ENCODE measurements around the gene KLK11. TPM values are rescaled to one million over a fixed set of nuclear protein-coding genes. Genes with fewer than 3 reads are reported as not detected.

Gene KLK11
- total RNA-seq, 1 experiment from 2014 or later: not detected

DNA sequence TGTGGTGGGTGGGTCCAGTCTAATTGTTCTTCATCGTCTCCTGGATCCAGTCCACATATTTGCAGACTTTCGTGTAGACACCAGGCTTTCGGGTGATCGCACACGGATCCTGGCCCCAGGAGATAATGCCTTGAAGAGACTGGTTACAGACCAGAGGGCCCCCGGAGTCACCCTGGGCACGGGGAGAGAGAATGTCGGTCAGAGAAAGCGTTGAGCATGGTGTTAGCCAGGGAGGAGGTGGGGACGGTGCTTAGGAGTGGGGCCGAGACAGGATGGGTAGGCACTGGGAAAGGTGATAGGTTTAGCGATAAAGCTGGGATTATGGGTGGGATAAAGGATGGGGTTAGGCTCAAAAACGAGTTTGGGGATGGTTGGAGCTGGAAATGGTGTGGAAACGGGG, 3.9 kb downstream of the KLK11 start:
- H3K27ac ChIP-seq (ENCODE audit: low read length): no peak overlapping the region
- H3K9me3 ChIP-seq (ENCODE audit: control insufficient read depth, insufficient read depth, low read depth, low read length): no peaks in the 10 kb centered on the region
- ATAC-seq (no peak), DNase-seq (ENCODE audit: low read depth, low spot score) (no peak)
- ChIA-PET CTCF (interaction anchor here (0.6 kb wide), 1 partner anchor 74 kb away, joined by 4 read pairs; no protein-coding TSS in a partner anchor), POLR2A (no interaction called here)
- intact Hi-C loops (cut with micrococcal nuclease; ENCODE audit: unreplicated experiment): no loop called here
- peaks cover 2% of the 10 kb centered on the region; the same call in 1 of the 2 replicates for H3K27me3 ChIP-seq (ENCODE audit: control insufficient read depth, insufficient read depth, low read length)
- H3K4me1 ChIP-seq (ENCODE audit: control insufficient read depth, insufficient read depth, low read length): peaks cover 3% of the 10 kb centered on the region
- BruUV-seq (replicated peaks): no TSS peak
- TF ChIP-seq SIN3A (IDR thresholded peaks at IDR 0.05; ENCODE audit: borderline replicate concordance, insufficient read depth, low read depth, low read length): no peak
- TF ChIP-seq, protein P1, sequence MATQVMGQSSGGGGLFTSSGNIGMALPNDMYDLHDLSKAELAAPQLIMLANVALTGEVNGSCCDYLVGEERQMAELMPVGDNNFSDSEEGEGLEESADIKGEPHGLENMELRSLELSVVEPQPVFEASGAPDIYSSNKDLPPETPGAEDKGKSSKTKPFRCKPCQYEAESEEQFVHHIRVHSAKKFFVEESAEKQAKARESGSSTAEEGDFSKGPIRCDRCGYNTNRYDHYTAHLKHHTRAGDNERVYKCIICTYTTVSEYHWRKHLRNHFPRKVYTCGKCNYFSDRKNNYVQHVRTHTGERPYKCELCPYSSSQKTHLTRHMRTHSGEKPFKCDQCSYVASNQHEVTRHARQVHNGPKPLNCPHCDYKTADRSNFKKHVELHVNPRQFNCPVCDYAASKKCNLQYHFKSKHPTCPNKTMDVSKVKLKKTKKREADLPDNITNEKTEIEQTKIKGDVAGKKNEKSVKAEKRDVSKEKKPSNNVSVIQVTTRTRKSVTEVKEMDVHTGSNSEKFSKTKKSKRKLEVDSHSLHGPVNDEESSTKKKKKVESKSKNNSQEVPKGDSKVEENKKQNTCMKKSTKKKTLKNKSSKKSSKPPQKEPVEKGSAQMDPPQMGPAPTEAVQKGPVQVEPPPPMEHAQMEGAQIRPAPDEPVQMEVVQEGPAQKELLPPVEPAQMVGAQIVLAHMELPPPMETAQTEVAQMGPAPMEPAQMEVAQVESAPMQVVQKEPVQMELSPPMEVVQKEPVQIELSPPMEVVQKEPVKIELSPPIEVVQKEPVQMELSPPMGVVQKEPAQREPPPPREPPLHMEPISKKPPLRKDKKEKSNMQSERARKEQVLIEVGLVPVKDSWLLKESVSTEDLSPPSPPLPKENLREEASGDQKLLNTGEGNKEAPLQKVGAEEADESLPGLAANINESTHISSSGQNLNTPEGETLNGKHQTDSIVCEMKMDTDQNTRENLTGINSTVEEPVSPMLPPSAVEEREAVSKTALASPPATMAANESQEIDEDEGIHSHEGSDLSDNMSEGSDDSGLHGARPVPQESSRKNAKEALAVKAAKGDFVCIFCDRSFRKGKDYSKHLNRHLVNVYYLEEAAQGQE (IDR thresholded peaks at IDR 0.05; ENCODE audit: insufficient read depth in 1 of 2, low read depth in 2 of 2, low read length in 1 of 2): no peak
- no peak for TF ChIP-seq TCF7L2 (IDR thresholded peaks at IDR 0.05; ENCODE audit: low read depth, low read length)
- TF ChIP-seq, protein P2, sequence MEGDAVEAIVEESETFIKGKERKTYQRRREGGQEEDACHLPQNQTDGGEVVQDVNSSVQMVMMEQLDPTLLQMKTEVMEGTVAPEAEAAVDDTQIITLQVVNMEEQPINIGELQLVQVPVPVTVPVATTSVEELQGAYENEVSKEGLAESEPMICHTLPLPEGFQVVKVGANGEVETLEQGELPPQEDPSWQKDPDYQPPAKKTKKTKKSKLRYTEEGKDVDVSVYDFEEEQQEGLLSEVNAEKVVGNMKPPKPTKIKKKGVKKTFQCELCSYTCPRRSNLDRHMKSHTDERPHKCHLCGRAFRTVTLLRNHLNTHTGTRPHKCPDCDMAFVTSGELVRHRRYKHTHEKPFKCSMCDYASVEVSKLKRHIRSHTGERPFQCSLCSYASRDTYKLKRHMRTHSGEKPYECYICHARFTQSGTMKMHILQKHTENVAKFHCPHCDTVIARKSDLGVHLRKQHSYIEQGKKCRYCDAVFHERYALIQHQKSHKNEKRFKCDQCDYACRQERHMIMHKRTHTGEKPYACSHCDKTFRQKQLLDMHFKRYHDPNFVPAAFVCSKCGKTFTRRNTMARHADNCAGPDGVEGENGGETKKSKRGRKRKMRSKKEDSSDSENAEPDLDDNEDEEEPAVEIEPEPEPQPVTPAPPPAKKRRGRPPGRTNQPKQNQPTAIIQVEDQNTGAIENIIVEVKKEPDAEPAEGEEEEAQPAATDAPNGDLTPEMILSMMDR (IDR thresholded peaks at IDR 0.05): no peak
- no peak for TF ChIP-seq POLR2AphosphoS5 (IDR thresholded peaks at IDR 0.05; ENCODE audit: low read depth, low read length)
- H3K36me3 ChIP-seq (ENCODE audit: control insufficient read depth, insufficient read depth, low read length): no peaks in the 10 kb centered on the region
- no peak overlapping the region for H3K4me3 ChIP-seq (ENCODE audit: low read depth in 2 of 2, low read length in 2 of 2)
- in situ Hi-C loops (cut with HindIII; ENCODE audit: low pct_unique_long_range_greater_than_20kb, low sequenced_read_pairs): no loop called here

DNA sequence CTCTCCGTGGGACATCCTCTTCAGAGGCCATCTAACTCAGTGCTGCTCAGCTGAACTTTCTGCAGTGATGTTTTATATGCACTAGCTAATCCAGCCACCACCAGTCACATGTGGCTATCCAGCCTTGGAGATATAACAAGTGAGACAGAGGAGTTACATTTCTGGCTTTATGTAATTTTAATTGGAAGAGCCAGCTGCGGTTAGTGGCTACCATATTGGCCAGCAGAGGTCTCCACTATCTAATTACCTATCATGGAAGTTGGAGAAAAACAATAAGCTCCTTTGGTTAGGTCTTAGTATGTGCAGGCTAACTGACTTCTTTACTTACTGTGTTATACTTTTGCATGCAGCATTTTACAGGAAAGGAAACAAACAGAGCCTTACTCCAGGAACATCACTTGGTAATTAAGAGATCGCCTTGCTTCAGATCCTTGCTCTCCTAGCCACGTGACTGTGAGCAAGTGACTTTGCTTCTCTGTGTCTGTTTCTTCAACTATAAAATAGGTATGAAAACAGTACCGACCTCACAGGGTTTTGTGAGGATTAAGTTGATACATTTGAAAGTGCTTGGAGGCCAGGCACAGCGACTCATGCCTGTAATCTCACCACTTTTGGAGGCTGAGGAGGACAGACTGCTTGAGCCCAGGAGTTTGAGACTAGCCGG, 5.3 kb downstream of the KLK11 start:
- intact Hi-C loops (cut with micrococcal nuclease; ENCODE audit: unreplicated experiment): loop anchor here (2.0 kb wide), 1 partner anchor 74 kb away; no protein-coding TSS in a partner anchor
- Histone ChIP-seq H3K4me3 (ENCODE audit: low read depth in 2 of 2, low read length in 2 of 2) (no peak overlapping the region), H3K27me3 (ENCODE audit: control insufficient read depth, insufficient read depth, low read length) (peaks cover 2% of the 10 kb centered on the region; the same call in 1 of the 2 replicates), H3K9me3 (ENCODE audit: control insufficient read depth, insufficient read depth, low read depth, low read length) (no peaks in the 10 kb centered on the region), H3K4me1 (ENCODE audit: control insufficient read depth, insufficient read depth, low read length) (peaks cover 3% of the 10 kb centered on the region), H3K36me3 (ENCODE audit: control insufficient read depth, insufficient read depth, low read length) (no peaks in the 10 kb centered on the region; the same call in 1 of the 2 replicates), H3K27ac (ENCODE audit: low read length) (no peak overlapping the region)
- TF ChIP-seq, protein P2 (IDR thresholded peaks at IDR 0.05): peak; percentile 81
- TF ChIP-seq POLR2AphosphoS5 (IDR thresholded peaks at IDR 0.05; ENCODE audit: low read depth, low read length) (no peak), TCF7L2 (IDR thresholded peaks at IDR 0.05; ENCODE audit: low read depth, low read length) (no peak)
- ATAC-seq (peak; percentile 52; the same call in 1 of the 2 replicates), DNase-seq (ENCODE audit: low read depth, low spot score) (peak; percentile 35)
- BruUV-seq (replicated peaks): no TSS peak
- CTCF ChIA-PET: interaction anchor here (0.6 to 1.6 kb wide), 6 partner anchors 11 to 346 kb away, joined by 3 to 13 read pairs (median 6); no protein-coding TSS in a partner anchor
- in situ Hi-C loops (cut with HindIII; ENCODE audit: low pct_unique_long_range_greater_than_20kb, low sequenced_read_pairs): no loop called here
- POLR2A ChIA-PET: interaction anchor here (0.6 to 0.7 kb wide), 2 partner anchors 12 to 301 kb away, joined by 3 to 5 read pairs; no protein-coding TSS in a partner anchor

Data from Panc1 (cell line).